HG03108 (cell line): ENCODE results near the gene TFEC.

Experiments used
- ATAC-seq: cut with Tn5 transposase; IDR thresholded peaks from one replicate; pipeline ENCODE4 v1.9.1; 2021; ENCODE audit warnings: moderate library complexity; ENCODE audit not compliant: unreplicated experiment

The TFEC gene

DNA sequence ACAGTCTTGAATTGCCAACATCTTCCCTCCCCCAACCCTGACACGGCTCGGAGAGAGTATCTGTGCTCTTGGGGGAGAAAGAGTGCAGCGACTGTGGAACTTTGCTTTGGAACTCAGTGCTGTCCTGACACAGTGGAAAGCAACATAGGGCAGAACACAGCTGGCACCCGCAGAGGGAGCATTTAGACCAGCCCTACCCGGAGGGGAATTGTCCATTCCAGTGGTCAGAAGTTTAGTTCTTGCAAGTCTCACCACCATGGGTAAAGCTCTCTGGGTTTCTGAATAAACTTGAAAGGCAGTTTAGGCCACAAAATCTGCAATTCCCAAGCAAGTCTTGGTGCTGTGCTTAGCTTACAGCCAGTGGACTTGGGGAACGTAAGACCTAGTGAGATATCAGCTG lies 34.9 kb downstream of the TFEC start:
- no peak for ATAC-seq

DNA sequence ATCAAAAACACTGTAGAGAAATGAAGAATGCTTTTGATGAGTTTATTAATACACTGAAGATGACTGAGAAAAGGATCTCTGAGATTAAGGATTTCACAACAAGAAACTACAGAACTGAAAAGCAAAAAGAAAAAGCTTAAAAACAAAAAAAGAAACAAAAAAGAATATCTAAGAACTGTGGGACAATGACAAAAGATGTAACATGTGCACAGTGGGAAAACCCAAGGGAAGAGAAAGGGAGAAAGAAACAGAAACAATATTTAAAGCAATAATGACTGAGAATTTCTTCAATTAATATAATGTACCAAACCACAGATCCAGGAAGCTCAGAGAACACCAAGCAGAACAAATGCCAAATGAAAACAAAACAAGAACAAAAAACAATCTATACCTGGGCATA lies 42.2 kb downstream of the TFEC start:
- no peak for ATAC-seq

DNA sequence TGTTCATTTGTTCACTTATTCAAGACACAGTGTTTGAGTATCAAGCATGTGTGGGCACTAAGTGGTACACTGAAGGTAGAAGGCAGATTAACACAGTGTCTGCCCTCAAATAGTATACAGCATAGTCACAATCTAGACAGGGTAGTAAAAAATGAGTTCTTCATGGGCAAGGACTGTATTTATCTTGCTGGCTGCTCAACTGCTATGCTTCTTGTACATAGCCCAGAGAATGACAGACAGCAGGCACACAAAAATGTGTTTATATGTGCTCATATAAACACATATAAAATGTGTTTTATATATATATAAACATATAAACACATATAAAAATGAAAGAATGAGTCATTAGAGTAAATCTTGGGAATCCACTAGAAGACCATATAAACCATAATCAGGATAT lies 43.1 kb downstream of the TFEC start:
- no peak for ATAC-seq

DNA sequence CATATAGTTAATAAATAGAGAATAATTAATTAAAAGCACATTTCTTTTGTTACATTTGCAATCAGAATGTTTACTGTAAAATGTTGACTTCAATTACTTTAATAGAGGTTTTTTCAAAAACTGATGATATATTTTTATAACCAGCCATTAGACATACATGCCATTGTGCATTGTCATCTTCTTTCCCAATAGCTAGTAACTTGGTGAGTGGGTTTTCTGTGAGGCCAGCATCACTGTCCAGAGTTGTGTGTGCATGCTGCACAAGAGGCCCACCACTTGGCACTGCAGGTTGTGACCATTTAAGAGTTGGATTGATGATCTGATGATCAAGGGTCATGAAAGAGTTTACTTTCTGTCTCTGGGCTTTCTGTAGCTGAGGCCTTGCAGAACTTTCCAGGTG lies 46.5 kb downstream of the TFEC start:
- no peak for ATAC-seq

DNA sequence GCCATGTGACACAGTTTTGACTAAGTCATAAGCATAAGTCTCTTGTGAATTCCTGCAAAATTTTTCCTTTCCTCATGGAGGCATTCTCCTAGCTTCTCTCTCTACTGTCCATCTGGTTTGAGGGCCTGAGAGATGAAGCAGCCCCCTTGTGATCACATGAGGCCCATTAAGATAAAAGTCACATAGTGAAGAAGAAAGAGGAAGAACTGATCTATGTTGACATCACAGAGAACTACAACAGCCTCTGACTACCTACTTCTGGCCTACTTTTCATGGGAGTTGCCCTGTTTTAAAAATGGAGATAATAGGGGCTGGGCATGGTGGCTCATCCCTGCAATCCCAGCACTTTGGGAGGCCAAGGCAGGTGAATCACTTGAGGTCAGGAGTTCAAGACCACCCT lies 50.4 kb downstream of the TFEC start:
- no peak for ATAC-seq

DNA sequence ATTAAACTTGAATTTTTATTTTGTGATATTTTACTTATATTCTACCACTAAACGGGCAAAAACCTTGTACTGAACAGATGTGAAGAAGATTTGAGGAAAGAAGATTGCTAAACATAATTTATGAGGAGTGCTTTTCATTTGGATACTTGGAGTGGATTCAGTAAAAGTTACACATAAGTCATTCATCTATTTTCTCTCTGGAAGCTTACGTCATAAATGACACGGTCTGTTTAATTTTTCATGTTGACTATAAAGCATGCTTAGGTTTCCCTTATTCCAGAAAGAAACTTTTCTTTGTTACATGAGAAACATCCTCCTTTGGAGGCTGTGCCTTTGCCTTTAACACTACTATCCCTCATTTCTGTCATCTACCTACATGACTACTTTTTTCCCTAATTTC lies 53.9 kb downstream of the TFEC start:
- ATAC-seq, result no peak

DNA sequence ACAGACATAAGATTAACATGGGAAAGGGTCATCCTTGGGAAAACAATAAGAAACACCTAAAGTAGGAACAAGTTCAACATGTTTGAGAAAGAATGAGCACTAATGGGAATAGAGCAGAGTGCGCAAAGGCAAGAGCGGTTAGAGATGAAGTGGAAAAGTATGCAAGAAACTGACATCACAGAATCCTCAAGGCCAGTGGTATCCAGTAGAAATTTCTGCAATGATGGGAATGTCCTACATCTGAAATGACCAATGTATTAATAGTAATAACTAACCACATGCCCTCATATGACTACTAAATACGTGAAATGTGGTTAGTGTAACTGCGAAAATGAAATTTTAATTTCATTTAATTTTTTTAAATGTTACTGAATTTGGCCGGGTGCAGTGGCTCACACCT lies 54.8 kb downstream of the TFEC start:
- ATAC-seq, result no peak

DNA sequence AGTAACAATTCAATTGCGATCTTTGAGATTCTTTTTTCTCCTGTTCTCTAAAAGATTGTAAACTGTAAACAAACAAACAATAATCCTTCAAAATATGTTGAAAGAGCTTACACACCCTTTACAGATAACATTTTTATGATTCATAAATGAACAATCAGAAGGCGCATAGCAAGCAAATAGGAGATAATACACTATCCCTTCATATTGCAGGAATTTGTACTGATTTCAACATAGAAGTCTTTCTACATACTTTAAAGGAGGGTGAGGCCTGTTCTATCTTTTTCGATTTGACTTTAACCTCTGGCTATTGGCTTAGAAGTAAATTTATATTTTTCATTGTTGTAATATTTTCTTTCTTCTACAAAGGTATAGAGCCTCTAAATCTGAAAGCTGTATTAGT lies 57.2 kb downstream of the TFEC start:
- ATAC-seq, result no peak

DNA sequence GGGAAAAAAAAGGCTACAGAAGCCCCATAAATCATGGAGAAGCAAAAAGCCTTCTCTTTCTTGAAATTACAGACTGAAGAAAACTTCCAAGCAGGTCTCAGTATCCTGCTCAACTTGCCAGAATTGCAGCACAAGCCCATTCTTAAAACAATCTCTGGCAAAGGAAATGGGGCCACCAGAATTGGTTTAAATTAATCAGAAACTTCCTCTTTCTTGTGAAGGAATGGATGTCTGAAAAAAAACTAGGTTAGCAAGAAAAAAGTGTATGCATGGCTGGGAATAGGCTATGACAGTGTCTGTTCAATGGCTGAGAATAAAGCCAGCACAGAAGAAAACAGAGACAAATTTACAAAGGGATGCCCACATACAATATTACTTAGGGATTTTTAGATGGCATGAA lies 59.1 kb downstream of the TFEC start:
- no peak for ATAC-seq

DNA sequence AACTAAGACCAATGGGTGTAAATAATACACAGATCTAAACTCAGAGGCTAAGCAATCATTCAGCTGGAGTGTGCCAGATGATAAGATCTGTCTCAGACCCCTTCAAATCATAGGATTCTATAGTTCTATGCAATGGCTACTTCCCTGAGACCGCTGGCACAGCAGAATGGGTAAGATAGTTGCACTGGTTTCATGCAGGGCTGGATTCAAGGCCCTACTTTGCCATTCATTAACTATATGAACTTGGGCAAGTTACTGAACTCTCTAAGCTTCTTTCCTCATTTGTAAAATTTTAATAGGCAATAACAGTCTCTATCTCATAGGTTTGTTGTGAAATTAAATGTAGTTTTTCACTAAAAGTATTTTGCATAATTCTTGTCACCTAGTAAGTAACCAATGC lies 62.0 kb downstream of the TFEC start:
- no peak for ATAC-seq

DNA sequence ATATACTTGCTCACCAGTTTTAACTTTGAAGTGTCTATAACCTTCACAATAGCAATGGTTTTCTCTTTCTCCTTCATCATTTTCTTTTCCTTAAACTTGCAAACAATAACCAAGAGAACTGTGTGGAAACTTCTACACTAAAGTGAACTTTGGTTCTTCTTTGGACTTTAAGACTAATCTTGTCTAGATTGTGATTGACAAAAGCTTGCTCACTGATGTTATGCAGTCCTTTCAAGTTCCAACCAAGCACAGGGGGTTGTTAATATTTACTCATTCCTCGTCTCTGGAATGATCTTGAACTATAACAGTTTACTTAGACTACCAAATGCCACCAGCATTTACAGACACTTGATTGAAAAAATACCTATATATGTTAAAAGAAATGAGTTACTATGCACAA lies 62.4 kb downstream of the TFEC start:
- ATAC-seq, result no peak

DNA sequence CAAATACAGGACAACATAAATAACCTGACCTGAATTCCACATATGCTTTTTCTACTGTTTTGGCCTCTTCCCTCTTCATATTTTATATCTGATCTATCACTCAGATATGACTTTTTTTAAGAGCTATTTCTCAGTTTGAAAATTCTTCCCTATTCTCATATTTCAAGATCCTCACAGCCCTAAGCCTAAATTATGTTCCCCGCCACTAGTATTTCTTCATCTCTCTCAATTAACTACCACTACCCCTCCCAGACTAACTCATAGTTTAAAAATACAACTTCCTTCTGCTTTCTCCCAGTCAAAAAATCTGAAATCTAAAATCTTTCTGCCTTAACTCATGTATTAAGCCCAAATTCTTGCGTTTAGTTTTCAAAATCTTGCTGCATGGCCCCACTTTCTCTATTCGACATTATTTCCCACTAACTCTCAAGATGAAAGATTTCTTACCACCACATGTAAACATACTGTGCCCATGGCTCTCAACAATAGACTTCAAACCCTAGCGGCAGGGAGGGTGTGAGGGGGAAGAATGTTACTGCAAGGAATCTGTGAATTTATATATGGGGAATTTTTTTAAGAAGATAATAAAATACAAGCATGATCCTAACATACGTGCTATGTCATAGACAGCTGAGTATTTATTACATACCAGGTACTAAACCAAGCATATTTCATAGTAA lies 64.6 kb downstream of the TFEC start:
- no peak for ATAC-seq

DNA sequence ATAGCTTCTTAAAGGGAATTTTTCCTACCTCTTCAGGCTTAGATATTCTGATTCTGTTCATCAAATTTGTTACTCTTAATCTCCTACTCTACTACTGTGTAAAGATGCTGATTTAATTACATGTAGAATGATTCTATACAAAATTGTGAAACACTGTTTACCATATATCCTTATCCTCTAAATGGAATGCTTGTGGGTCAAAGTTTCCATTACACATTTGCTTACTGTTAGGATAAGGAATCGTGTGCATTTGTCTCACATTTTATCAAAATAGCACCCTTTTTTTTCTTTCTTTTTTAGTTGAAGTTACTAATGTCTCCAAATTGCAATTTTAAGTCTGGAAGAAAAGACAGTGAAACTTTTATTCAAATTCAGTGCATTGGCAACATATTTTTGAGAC lies 65.3 kb downstream of the TFEC start:
- ATAC-seq, result no peak

DNA sequence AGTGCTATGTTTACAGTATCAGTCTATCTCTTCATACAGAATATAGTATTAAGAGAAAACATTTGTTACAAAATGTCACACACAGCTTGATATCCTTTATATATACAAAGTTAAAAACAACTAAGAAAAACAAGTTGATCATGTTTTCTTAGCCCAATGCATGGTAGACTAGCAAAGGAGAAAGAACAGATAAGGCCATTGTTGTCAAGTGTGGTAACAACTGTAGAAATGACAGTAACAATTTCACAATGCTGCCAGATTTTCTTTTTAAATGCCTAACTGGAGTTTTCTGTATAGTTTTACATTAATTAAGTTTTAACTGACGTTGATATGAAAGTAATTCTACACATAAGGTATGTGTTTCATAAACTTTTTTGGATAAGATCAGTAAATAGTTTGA lies 65.8 kb downstream of the TFEC start:
- ATAC-seq, result no peak

DNA sequence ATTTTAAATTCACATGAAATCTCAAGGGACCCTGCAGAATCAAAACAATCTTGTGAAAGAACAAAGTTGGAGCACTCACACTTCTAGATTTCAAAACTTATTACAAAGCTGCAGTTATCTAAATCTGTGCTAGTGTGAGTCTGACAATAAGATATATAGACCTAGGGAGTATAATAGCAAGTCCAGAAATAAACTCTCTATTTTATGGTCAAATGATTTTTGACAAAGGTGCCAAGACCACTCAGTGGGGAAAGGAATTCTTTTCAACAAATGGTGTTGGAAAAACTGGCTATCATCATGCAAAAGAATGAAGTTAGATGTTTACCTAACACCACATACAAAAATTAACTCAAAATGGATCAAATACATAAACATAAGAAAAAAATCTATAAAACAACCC lies 68.2 kb downstream of the TFEC start:
- no peak for ATAC-seq

DNA sequence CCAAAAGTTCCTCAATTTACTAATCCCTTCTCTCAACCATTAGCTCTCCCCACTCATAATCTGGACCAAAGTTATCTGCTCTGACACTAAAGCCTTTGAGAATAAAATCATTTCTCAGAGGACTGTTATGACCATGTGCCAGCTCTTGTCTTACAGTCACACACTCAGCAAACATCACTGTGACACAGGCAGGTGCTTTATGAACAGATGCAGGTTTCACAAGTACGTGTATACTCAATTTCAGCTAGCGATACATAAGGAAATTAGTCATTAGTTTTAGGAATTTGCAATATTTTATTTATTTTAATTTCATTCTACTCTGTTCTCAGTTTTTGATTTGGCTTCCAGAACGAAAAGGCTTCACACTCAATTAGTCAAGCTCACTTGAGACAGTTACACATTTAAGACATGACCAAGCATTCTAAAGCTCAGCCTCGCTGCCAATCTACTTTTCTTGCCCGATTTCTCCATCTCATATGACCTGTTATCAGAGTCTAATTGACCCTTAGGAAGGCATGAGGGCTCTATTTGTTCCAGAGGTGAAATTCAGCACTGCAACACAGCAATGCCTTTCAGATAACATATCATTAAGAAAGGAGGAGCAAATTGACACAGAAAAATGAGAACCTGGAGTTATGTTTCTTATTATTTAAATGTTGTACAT lies 76.8 kb downstream of the TFEC start:
- no peak for ATAC-seq

DNA sequence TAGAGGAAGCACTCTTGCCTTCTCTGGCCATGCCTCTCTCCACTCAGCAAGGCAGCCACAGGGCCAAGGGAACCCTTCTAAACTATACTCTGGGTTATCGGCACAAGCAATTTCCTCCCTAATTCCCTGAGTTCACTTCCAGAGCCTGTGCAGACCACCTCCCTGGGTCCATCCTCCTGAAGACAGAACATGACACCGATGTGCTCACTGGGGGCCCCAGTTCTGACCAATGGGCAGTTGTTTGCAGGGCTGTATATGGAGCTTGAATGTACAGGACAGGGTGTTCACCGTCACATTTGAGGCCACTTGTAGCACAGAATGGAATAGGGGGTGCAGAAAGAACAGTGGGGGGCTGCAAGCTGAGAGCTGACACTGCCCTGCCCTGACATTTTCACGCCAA lies 77.7 kb downstream of the TFEC start:
- no peak for ATAC-seq

DNA sequence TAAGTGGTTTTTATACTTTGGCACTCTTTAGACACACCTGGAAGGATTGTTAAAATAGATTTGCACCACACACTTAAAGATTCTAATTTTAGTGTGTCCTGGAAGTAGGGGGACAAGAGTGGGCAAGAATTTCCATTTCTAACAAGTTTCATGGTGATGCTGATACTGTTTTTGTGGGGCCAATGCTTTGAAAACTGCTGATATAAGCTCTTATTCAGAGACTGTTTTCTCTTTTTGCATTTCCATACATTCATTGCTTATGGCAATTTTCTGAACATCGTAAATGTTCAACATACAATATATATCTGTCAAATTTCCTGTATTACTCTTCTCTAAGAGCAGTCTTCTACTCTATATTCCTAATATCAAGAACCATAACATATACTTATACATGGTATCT lies 79.0 kb downstream of the TFEC start:
- ATAC-seq, result no peak

DNA sequence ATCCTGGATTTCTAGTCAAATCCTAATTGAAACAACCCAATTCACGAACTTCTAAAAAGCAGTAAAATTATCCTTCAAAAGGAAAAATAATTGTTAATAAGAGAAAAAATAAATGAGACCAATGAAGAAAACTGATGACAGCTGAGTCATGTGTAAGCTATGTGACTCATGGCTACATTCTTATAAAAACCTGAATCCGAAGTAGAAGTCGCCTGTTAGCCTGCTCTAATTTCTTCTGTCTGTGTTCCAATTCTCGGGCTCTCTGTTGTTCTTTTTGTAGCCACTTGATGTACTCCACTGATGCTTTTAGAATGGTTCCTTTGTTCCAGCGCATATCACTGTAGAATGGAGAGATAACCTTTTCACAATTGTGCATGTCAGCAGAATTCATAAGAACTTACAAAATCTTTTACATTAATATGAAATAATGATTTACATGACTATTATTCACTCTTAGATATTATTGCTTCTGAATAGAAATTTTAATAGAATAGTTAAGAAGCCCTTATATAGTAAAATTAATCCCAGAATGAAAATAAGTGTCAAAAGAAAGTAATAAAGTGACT lies 88.8 kb downstream of the TFEC start:
- no peak for ATAC-seq

DNA sequence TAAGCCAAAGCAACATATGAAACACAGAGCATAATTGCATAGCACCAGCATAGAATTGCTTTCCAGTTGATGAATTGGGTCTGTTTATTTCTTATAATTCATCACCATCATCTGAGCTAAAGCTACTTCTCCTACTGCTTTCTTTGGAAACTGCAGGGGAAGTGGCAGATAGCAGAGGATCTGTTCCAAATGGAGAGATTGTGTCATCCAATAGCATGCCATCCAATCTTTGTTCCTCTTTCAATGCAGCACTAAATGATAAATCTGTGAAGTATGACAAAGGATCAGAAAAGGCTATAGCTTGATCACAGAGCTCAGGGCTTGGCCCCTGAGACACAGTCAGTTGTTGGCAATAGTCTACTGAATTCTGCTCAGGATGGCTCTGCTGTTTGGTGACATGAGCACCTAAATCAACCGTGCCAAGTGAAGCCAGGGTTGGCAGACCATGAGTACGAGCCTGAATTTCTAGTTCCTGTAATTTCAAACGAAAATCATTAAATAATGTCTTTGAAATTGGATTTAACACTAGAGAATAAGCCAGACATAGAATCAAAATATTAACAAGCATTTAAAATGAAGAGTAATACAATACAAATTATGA lies 90.0 kb downstream of the TFEC start:
- ATAC-seq, result no peak

DNA sequence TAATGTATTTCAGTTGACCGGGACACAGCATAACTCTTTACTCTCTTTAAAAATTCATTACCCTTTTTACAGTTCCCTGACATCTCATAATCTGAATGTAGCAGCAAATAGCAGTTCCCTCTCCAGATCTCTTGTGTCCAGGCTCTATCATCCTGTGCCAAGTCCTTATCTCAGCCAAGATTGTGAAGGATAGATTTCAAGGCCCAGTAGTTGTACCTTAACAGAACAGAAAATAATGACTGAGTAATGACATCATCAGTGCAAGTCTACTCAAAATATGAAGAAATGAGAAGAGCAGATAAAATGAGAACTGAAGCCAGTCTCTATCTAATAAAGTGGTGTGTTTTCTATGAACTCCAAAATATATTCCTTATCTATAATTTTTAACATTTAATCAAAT lies 92.6 kb downstream of the TFEC start:
- no peak for ATAC-seq

DNA sequence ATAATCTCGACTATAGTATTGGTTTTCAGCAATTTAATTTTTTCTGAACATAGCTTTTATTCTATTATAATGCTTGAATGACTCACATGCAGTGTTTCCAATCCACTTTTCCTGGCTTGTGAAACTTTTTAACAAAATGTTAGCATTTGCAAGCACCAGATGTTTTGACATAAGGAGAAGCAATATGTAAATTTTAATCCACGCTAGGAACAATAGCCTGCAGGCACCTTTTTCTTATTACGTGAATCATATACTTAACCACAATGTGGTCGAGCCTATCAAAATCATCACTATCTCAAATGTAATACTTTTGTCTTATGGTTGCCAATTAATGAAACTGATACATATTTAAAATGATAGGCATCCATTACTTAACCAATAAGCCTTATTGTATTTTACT lies 97.1 kb downstream of the TFEC start:
- ATAC-seq, result no peak
